Activated CD4-positive, CD25-positive, alpha-beta regulatory T cell treated with anti-CD3 and anti-CD28 coated beads, Interleukin-2, amount 50 U/mL, for 24 hours (primary cell): ENCODE results near the gene FYTTD1.

Experiments used
- ATAC-seq, 2 donors: fragments of 150-1000 bp; cut with Tn5 transposase; one replicate each; pipeline ENCODE4 v1.10.0; 2021; ENCODE audit warnings: mild to moderate bottlenecking in 1 of 2, moderate library complexity in 1 of 2

The FYTTD1 gene

DNA sequence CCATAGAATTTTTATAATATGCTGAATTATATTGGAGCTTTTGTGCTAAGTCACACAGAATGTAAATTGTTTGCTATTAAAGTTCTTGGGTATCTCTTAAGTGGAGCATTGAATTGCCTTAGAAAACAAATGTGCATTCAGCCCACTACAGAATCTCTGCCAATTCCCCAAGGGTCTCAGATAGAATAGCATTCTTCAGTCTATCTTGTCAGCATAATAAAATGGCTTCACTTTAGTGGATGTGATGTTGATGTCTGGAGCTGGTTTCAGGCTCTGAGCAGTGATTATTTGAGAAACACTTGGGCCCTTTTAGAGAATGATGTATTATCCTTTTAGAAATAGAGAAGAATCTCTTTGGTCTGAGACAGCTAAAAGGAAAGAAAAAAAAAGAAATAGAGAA, 86.6 kb downstream of the FYTTD1 start:
- ATAC-seq = no peak
